AG09319 (cell line): ENCODE measurements around the gene DUSP22.

Source experiments
- DNase-seq: peaks from one replicate; pipeline ENCODE4 v3.0.0-alpha.2; 2010; ENCODE audit warnings: low read depth; ENCODE audit errors: extremely low read depth
- TF ChIP-seq, protein P1 (sequence below): IDR thresholded peaks from 2 replicates; pipeline ENCODE4 v1.5.1; 2011; ENCODE audit warnings: low read depth, mild to moderate bottlenecking, inconsistent platforms, low read length, moderate library complexity

The DUSP22 gene

GRCh38 chr6:379410-380181 is 87.3 kb downstream of the DUSP22 start:
- no peak for DNase-seq
- TF ChIP-seq, protein P1, sequence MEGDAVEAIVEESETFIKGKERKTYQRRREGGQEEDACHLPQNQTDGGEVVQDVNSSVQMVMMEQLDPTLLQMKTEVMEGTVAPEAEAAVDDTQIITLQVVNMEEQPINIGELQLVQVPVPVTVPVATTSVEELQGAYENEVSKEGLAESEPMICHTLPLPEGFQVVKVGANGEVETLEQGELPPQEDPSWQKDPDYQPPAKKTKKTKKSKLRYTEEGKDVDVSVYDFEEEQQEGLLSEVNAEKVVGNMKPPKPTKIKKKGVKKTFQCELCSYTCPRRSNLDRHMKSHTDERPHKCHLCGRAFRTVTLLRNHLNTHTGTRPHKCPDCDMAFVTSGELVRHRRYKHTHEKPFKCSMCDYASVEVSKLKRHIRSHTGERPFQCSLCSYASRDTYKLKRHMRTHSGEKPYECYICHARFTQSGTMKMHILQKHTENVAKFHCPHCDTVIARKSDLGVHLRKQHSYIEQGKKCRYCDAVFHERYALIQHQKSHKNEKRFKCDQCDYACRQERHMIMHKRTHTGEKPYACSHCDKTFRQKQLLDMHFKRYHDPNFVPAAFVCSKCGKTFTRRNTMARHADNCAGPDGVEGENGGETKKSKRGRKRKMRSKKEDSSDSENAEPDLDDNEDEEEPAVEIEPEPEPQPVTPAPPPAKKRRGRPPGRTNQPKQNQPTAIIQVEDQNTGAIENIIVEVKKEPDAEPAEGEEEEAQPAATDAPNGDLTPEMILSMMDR: no peak

GRCh38 chr6:380234-381218 is 88.2 kb downstream of the DUSP22 start:
- TF ChIP-seq, protein P1: no peak
- no peak for DNase-seq

GRCh38 chr6:381742-382461 is 89.6 kb downstream of the DUSP22 start:
- DNase-seq: no peak
- TF ChIP-seq, protein P1: no peak

DNA sequence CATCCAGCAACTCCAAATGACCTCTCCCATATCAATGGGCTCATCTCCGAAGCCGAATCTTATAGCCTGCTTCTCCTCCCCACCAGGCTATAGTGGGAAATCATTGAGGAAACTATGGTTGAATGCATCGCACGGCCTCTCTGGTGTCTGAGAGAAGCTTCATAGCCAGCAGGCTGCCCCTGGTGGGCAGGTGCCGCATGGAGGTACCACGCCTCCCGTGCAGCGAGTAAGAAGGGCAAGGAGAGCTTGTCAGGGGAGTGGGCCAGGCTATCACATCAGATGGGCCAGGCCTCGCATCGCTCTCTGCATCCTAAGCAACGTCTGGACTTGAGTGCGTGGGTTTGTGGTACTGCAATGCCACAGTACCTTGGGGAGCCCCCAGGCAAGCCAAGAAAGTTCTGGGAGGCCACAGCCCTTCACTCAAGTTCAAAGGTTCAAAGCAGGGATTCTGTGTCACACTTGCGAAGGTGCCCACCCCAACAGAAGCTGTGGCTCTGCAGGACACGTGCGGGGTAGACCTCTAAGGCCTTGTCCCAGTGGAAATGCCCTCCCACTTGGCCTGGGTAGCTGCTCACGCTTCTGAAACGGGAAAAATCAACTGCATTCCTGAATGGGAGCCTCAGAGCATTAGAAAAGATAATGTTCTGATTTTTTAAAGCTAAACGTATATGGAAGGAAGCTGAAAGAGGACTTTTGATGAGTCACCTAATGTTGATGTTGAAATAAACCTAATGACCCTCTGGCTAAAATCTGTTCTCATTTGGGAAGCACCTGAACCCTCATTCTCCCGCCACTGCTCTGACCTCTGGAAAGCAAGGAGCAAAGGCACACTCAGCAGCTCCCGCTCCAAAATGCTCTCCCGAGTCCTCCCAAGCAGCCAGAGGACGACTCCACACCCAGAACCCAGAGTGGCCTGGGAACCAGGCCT is 90.9 kb downstream of the DUSP22 start:
- DNase-seq: no peak
- TF ChIP-seq, protein P1: no peak

DNA sequence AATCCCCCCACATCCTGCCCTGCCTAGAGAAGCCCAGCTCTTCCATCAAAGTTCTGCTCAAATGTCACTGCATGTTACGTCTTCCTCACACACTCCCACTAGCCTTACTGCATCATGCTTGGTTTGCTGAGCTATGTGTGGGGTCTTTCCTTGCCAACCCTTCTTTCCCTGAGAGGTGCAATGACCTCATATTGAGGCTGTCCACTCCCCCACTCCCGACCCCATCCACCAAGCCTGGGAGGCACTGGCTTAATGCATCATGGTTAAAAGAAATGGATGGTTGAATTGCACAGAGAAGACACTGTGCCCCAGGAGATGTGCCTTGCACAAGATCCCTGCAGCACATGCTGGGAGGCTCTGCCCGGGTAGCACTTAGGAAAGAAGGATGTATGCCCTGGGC is 91.6 kb downstream of the DUSP22 start:
- TF ChIP-seq, protein P1: no peak
- DNase-seq: no peak

DNA sequence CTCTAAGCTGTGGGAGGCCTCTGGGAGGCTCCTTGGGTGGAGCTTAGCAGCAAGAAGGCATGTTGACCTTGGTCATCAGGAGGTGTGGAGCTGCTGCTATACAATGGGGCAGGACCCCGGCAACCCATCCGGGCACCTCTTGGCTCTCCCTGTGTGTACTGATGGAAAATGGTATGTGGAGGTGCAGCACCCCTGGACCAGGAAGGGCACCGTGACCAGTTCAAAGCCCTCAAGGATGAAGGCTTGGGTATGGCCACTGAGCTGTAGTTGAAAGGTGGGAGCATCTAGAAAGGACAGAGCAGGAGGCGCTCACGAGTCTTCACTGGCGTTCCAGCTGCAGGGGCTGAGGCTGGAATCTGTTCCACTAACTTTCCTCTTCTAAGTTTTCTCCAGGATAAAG is 92.6 kb downstream of the DUSP22 start:
- TF ChIP-seq, protein P1: no peak
- DNase-seq: no peak
